NT2/D1 (cell line): ENCODE results near the gene TMEM9B.

Experiments
- SUZ12 ChIP-seq: IDR thresholded peaks from 2 replicates; pipeline ENCODE4 v1.6.1; 2011; ENCODE audit not compliant: insufficient read length, insufficient read depth; ENCODE audit errors: extremely low read depth
- YY1 ChIP-seq: IDR thresholded peaks from 2 replicates; pipeline ENCODE4 v1.6.1; 2011; ENCODE audit not compliant: insufficient read length, insufficient read depth
- ZNF274 ChIP-seq: IDR thresholded peaks from 2 replicates; pipeline ENCODE4 v1.6.1; 2011; ENCODE audit warnings: mild to moderate bottlenecking, low read depth, low read length

- TF ChIP-seq ZNF274 (no peak), YY1 (no peak), SUZ12 (no peak)
Measured at GRCh38 chr11:9001736-9002135, 37.5 kb upstream of the TMEM9B start.
